ENCODE results near the gene RNASEH2A. TPM values are rescaled to one million over a fixed set of nuclear protein-coding genes. Genes with fewer than 3 reads are reported as not detected.
"Not testable (repeated sequence)": the region's sequence is repeated elsewhere in the genome, so short reads cannot be mapped to it uniquely, and the experiment has no call there.

Gene RNASEH2A
- total RNA-seq, 1 donor from 2014 or later: 9.9 TPM

GRCh38 chr19:12794971-12795381 lies 11.4 kb upstream of the RNASEH2A start:
- Mint-ChIP-seq H3K27me3 (ENCODE audit: low read depth) (no peaks in the 10 kb centered on the region), H3K9me3 (ENCODE audit: low read depth) (no peaks in the 10 kb centered on the region), H3K36me3 (ENCODE audit: low read depth) (peaks cover 2% of the 10 kb centered on the region), H3K4me3 (ENCODE audit: unreplicated experiment) (peak overlapping the region; percentile 70), H3K4me1 (ENCODE audit: low read depth) (peaks cover 34% of the 10 kb centered on the region), H3K27ac (ENCODE audit: unreplicated experiment) (peak overlapping the region; percentile 95)
- no peak for DNase-seq (ENCODE audit: low spot score)
- TF ChIP-seq, protein P1, sequence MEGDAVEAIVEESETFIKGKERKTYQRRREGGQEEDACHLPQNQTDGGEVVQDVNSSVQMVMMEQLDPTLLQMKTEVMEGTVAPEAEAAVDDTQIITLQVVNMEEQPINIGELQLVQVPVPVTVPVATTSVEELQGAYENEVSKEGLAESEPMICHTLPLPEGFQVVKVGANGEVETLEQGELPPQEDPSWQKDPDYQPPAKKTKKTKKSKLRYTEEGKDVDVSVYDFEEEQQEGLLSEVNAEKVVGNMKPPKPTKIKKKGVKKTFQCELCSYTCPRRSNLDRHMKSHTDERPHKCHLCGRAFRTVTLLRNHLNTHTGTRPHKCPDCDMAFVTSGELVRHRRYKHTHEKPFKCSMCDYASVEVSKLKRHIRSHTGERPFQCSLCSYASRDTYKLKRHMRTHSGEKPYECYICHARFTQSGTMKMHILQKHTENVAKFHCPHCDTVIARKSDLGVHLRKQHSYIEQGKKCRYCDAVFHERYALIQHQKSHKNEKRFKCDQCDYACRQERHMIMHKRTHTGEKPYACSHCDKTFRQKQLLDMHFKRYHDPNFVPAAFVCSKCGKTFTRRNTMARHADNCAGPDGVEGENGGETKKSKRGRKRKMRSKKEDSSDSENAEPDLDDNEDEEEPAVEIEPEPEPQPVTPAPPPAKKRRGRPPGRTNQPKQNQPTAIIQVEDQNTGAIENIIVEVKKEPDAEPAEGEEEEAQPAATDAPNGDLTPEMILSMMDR (IDR thresholded peaks at IDR 0.05): no peak

GRCh38 chr19:12796146-12797071 lies 10.0 kb upstream of the RNASEH2A start:
- Mint-ChIP-seq H3K4me3 (ENCODE audit: unreplicated experiment) (peak overlapping the region; percentile 48), H3K4me1 (ENCODE audit: low read depth) (peaks cover 33% of the 10 kb centered on the region), H3K36me3 (ENCODE audit: low read depth) (peaks cover 2% of the 10 kb centered on the region), H3K27ac (ENCODE audit: unreplicated experiment) (peak overlapping the region; percentile 95), H3K9me3 (ENCODE audit: low read depth) (no peaks in the 10 kb centered on the region), H3K27me3 (ENCODE audit: low read depth) (no peaks in the 10 kb centered on the region)
- no peak for DNase-seq (ENCODE audit: low spot score)
- TF ChIP-seq, protein P1 (IDR thresholded peaks at IDR 0.05): peak; percentile 94

- Mint-ChIP-seq H3K4me3 (ENCODE audit: unreplicated experiment) (no peak overlapping the region), H3K4me1 (ENCODE audit: low read depth) (peaks cover 34% of the 10 kb centered on the region), H3K27me3 (ENCODE audit: low read depth) (no peaks in the 10 kb centered on the region), H3K9me3 (ENCODE audit: low read depth) (no peaks in the 10 kb centered on the region), H3K27ac (ENCODE audit: unreplicated experiment) (no peak overlapping the region), H3K36me3 (ENCODE audit: low read depth) (peaks cover 2% of the 10 kb centered on the region)
- TF ChIP-seq, protein P1 (IDR thresholded peaks at IDR 0.05): no peak
- DNase-seq (ENCODE audit: low spot score): no peak
Measured at GRCh38 chr19:12797141-12797587, 9.2 kb upstream of the RNASEH2A start.

DNA sequence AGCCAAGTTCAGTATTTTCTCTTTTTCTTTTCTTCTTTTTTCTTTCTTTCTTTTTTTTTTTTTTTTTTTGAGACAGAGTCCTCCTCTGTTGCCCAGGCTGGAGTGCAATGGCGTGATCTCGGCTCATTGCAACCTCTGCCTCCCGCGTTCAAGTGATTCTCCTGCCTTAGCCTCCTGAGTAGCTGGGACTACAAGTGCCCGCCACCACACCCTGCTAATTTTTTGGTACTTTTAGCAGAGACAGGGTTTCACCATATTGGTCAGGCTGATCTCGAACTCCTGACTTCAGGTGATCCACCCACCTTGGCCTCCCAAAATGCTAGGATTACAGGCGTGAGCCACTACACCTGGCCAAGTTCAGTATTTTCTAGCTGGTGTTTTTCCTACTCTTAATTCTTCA lies 8.8 kb upstream of the RNASEH2A start:
- not testable (repeated sequence) for H3K27me3 Mint-ChIP-seq (ENCODE audit: low read depth); DNase-seq (ENCODE audit: low spot score); H3K4me3 Mint-ChIP-seq (ENCODE audit: unreplicated experiment); H3K9me3 Mint-ChIP-seq (ENCODE audit: low read depth); H3K36me3 Mint-ChIP-seq (ENCODE audit: low read depth)
- Mint-ChIP-seq H3K4me1 (ENCODE audit: low read depth) (peaks cover 38% of the 10 kb centered on the region), H3K27ac (ENCODE audit: unreplicated experiment) (peak overlapping the region; percentile 5)

- Mint-ChIP-seq H3K27ac (ENCODE audit: unreplicated experiment) (no peak overlapping the region), H3K9me3 (ENCODE audit: low read depth) (no peaks in the 10 kb centered on the region), H3K27me3 (ENCODE audit: low read depth) (no peaks in the 10 kb centered on the region), H3K4me3 (ENCODE audit: unreplicated experiment) (no peak overlapping the region), H3K36me3 (ENCODE audit: low read depth) (no peaks in the 10 kb centered on the region), H3K4me1 (ENCODE audit: low read depth) (peaks cover 30% of the 10 kb centered on the region)
- TF ChIP-seq, protein P1 (IDR thresholded peaks at IDR 0.05): no peak
- DNase-seq (ENCODE audit: low spot score): no peak
Measured at GRCh38 chr19:12799742-12800465, 6.5 kb upstream of the RNASEH2A start.

Measured in chondrocyte (in vitro differentiated cells).